HG02870 (cell line): Measurements from ENCODE around the gene LIN37.
A peak's percentile ranks its signal among the peaks of the same experiment; 100 is the strongest.
"Not testable (repeated sequence)": the region's sequence is repeated elsewhere in the genome, so short reads cannot be mapped to it uniquely, and the experiment has no call there.

ENCODE experiments used
- ATAC-seq: cut with Tn5 transposase; IDR thresholded peaks from one replicate; pipeline ENCODE4 v1.9.1; 2021; ENCODE audit warnings: mild to moderate bottlenecking, moderate library complexity; ENCODE audit not compliant: unreplicated experiment

Gene LIN37

DNA sequence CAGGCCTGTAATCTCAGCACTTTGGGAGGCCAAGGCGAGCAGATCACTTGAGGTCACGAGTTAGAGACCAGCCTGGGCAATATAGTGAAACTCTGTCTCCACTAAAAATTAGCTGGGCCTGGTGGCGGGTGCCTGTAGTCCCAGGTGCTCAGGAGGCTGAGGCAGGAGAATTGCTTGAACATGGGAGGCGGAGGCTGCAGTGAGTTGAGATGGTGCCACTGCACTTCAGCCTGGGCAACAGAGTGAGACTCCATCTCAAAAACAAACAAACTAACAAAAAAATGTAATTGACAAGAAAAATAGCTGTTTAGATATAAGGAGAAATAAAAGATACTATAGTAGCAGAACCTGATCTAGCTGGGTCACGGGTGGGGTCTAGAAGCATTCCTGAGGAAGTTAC, 24.0 kb downstream of the LIN37 start:
- ATAC-seq: not testable (repeated sequence)

DNA sequence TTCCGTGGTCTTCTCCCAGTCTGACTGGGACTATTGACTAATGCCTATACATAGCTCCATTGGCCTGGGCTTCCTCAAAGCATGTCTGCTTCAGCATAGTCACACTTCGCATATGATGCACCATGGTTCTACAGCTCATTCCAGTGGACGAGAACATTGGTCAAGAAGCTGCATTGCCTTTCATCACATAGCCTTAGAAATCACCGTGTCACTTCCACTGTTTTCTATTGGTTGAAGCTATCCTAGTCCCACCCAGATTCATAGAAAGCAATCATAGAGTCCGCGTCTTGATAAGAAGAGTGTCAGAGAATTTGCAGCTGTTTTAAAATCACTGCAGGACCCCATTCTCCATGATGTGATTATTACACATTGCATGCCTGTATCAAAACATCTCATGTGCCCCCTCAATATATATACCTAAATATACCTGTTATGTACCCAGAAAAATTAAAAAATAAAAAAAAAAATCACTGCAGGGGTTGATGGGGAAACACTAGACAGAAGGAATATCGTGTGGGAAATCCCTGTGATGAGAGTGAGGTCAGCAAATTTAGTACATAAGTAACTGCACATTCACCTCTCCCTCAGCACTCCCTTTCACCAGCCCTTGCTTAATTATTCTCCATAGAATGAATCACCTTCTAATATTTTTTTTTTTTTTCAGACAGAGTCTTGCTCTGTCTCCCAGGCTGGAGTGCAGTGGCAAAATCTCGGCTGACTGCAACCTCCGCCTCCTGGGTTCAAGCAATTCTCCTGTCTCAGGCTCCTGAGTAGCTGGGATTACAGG, 24.8 kb downstream of the LIN37 start:
- ATAC-seq: no peak

DNA sequence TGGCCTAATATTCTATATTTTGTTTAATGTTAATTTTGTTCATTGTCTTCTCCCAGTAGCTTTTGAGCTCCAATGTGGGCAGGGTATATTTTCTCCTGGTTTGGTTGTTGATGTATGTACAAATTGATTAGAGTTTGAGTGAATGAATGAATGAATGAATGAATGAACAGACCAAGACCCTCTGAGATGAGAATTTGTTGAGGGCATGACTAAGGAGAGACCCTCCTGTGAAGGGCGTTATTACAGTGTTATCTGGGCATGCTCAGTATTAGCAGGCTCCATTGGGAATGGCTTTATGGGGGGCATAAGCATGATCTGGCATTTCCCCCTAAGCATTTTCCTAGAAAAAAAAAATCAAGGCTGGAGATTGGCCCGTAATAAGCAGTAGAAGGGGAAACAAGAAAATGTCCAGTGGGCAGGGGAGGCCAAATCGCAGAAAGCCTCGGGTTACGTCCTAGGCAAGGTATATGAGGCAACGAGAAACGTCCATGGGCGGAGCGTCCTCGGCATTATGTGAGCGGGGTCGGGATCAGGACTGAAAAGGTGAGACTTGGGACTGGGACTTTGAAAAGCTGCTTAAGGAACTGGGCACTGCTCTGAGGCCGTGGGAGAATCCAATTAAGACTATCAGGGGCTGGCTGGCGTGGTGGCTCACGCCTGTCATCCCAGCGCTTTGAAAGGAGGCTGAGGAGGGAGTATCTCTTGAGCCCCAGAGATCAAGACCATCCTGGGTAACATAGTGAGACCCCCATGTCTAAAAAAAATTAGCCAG, 26.1 kb downstream of the LIN37 start:
- no peak for ATAC-seq

DNA sequence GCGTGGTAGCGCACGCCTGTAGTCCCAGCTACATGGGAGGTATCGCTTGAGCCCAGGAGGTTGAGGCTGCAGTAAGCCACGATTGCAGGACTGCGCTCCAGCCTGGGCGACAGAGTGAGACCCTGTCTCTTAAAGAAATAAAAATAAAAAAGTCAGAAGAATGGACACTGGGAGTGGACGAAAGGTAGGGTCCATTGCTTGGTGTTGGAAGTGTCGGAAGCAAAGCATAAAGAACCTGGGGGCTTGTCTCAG, 26.6 kb downstream of the LIN37 start:
- no peak for ATAC-seq

DNA sequence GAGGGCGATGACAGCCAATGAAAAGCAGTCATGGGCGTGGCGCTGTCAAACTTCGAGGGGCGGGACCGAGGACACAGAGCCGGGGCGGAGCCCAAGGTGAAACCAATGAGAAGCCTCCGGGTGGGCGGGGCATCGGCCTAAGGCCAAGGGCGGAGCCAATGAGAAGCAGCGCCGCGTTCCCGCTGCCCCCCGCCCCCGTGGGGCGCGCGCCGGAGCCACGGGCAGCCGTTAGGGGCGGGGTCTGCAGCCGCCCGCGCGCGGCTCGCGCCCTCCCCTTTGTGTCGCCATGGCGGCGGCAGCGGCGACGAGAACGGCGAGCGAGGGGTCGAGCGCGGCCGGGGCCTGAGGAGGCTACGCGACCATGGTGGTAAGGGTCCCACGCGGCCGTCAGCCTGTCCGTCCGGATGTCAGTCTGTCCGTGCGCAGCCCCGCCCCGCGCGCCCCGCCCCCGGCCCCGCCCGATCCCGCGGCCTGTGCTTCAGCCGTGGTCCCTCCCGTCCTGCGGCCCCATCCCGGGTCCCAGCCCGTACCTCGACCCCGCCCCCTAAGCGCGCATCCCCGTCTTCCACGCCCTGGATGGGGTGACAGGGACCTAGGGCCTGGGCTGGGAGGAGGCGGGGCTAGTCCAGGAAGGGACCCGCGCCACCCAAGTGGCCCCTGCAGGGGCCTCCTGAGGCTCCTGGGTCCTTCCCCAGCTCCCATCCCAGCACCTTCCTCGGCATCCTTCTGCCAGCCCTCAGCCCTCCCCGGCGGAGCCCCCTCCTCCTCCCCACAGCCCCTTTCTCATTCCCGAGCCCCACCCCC, 27.1 kb downstream of the LIN37 start, which contains the start of gene ARHGAP33:
Gene ARHGAP33 (plus strand): TSS at position 267 of the 804 bp plus-strand sequence. CDS start 95 bp downstream, at position 362.
- ATAC-seq: peak; percentile 93

DNA sequence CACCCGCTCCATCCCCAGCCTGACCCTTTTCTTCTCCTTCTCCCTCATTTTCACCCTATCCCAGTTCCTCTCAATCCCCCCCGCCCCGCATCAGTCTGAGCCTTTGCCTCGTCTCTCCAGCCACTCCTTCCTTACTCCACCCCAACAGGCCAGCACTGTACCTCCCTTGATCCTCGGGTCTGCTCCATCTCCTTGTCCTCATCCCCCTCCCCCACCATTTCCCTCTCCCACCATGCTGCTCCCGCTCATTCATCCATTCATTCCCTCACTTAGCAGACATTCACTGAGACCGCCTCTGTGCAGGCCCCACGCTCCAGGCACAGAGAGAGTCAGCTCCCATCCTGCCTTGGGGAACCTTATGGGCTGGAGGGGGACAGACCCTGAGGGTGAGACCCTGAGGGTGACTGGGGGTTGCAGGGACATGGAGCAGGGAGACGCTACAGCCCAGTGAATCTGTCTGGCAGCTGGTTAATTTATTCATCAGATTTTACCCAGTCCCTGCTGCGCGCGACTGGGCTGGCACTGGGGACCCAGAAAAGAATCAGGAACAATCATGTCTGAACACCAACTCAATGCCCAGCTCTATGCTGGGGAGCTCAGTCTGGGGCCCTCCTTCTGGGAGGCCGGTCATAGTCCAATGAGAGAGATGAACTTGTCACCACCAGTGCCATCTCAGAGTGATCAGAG, 27.9 kb downstream of the LIN37 start:
- no peak for ATAC-seq

DNA sequence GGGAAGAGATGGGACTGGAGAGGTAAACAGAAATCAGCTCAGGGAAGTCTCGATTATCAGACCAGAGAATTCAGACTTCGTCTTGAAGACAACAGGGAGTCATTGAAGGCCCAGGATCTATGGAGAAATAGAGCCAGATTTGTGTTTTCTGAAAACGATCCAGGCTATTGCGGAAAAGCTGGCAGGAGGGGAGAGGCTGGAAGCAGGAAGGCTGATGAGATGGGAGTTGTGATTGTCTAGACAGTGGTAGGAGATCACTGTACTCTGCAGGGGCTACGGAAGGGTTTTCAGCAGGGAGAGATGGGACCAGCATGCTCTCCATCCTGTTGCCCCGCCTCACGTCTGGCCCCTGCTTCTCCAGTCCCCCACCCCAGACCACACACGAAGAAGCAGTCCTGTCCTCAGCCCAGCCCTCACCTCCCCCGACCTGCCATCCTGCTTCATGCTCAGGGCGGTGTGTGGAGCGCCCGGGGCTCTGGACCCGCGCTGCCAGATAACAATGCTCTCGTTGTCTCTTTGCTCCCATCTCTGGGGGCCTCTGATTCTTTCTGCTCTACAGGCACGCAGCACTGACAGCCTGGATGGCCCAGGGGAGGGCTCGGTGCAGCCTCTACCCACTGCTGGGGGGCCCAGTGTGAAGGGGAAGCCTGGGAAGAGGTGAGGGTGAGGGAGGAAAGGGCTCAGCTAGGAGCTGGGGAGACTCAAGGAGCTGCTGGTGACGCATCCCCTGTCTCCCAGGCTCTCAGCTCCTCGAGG, 28.9 kb downstream of the LIN37 start:
- no peak for ATAC-seq

DNA sequence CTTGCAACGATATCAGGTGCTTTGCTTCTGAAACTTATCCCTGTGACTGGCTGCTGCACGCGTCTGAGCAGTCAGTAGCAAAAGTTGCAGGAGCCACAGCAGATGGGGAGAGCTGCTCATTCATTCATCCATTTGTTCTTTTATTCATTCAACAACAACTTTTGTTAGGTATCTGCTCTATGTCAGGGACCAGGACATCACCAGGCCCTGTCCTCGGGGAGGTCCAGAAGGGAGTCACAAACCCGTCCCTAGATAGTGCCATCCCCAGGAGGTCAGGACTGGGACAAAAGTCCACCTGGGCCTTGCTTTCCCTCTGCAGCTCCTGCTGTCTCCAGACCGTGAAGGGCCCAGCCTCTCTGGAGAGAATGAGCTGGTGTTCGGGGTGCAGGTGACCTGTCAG, 29.6 kb downstream of the LIN37 start:
- no peak for ATAC-seq

DNA sequence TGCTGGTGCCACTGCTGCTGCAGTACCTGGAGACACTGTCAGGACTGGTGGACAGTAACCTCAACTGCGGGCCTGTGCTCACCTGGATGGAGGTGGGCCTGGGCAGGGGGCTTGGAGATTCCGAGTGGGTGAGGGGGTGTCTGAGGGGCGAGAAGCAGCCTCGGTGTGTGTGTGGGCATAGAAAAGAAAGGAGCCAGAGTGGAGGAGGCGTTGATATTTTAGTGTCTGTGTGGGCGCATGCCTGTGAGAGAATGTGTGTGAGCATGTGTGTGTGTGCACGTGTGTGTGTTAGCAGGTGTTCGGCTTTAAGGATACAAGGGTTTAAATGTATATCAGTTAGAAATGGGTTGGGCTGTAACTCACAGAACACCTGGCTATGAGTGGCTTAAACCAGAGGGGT, 30.7 kb downstream of the LIN37 start:
- ATAC-seq: no peak

DNA sequence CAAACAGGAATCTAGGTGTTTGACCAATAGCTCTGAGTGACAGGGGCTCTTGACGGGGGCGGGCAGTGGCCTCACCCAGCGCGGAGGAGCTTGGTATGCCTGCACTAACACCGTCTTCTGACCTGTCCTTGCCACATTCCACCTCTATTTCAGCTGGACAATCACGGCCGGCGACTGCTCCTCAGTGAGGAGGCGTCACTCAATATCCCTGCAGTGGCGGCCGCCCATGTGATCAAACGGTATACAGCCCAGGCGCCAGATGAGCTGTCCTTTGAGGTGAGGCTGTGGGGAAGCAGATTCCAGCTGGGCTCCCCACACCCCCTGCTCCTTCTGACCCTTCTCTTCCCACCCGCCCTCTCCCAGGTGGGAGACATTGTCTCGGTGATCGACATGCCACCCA, 31.7 kb downstream of the LIN37 start:
- no peak for ATAC-seq

DNA sequence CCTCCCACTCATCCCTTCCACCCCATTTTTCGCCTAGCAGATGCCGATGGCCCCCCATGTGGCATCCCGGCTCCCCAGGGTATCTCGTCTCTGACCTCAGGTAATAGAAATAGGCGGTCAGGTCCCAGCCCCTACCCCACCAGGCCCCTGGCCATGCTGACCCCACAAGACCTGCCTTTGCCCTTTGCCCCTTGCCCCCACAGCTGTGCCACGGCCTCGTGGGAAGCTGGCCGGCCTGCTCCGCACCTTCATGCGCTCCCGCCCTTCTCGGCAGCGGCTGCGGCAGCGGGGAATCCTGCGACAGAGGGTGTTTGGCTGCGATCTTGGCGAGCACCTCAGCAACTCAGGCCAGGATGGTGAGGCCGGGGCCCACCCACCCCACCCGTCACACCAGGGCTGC, 32.3 kb downstream of the LIN37 start:
- ATAC-seq: no peak

DNA sequence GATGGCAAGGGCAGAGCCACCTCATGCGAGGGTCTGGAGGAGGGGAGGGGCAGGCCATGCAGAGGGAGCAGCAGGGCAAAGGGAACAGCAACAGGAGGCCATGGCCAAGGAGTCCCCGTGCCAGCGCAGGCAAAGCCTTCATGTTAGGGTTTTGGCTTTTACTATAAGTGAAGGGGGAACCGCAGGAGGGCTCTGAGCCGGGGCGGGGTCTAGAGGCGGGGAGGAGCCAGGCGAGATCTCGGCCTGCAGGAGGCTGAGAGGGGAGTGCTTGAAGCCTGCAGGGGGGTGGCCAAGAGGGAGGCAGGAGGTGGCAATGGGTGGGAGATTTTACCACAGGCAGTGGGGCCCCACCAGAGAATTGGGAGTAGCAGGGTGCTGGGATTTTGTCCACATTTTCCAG, 33.3 kb downstream of the LIN37 start:
- ATAC-seq: no peak

DNA sequence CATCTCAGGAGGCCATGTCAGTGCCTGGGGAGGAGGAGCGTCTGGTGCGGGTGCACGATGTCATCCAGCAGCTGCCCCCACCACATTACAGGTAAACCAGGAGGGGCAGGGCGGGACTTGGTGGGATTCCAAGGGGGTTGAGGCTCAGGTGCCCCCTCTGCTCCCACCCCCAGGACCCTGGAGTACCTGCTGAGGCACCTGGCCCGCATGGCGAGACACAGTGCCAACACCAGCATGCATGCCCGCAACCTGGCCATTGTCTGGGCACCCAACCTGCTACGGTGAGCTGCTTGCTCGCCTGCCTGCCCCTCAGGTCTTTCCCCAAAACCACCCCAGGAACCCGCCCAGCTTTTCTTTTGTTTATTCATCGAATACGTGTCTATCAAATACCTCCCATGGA, 34.2 kb downstream of the LIN37 start:
- no peak for ATAC-seq

DNA sequence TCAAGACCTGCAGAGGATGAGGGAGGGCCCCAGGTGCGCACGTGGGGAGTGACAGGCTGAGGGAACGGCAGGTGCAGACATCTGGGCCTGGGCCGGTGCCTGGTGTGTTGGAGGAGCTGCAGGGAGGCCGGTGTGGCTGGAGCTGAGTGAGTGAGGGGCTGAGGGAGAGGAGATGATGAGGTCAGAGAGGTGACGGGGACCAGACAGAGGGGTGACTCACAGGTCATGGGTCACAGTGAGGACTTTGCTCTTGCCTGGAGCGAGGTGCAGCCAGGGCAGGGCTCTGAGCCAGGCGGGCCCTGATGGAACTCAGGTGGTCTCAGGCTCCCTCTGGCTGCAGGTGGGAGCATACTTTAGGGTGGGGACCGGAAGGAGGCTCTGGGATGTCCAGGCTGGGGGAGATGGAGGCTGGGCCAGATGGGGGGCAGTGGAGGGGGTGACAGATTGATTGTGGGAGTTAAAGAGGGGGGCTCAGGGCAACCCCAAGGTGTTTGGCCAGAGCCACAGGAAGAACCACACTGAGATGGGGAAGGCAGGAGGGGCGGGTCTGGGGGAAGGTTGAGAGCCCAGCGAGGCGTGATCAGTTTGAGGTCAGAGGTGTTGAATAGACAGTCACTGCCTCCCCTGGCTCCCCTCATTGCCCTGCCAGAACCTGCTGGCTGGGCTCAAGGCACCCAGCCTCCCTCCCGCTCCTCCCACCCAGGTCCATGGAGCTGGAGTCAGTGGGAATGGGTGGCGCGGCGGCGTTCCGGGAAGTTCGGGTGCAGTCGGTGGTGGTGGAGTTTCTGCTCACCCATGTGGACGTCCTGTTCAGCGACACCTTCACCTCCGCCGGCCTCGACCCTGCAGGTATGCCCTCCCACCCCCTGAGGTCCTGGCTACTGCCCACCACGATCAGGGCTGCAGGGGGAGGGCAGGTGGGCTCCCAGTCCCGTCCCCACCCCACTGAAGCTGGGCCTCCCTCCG, 35.4 kb downstream of the LIN37 start:
- no peak for ATAC-seq

DNA sequence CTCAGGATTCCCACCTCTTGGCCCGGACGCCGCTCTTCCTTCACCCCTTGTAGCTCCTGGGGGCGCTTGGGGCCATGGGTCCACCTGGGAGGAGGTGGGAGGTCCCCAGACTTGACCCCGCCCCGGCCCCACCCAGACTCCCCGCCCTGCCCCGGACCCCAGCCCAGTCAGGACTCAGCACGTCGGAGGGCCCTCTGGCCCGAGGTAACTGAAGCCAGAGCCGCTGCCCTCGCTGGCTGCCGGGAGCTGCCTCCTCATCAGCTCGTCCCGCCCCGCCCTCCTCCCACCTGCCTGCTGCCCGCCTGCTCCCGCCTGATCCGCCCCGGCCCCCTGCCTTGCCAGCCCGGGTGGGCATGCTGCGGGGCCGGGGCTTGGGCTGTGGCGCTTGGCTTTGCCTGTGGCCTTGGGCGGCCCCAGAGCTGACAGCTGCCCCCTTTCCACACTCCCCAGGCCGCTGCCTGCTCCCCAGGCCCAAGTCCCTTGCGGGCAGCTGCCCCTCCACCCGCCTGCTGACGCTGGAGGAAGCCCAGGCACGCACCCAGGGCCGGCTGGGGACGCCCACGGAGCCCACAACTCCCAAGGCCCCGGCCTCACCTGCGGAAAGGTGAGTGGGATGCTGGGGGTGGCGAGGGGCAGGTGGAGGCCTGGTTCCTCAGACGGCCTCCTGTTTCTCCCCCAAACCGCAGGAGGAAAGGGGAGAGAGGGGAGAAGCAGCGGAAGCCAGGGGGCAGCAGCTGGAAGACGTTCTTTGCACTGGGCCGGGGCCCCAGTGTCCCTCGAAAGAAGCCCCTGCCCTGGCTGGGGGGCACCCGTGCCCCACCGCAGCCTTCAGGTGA, 36.3 kb downstream of the LIN37 start:
- no peak for ATAC-seq

DNA sequence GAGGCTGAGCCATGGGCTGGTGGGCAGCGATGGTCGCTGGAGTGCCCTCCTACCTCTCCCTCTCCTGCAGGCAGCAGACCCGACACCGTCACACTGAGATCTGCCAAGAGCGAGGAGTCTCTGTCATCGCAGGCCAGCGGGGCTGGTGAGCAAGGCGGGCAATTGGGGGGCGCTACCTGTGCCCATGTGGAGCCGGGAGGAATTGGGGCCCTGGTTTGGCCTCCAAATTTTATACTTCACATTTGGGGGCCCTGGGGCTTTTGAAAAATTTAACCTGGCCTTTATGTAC, 36.9 kb downstream of the LIN37 start:
- ATAC-seq: no peak

DNA sequence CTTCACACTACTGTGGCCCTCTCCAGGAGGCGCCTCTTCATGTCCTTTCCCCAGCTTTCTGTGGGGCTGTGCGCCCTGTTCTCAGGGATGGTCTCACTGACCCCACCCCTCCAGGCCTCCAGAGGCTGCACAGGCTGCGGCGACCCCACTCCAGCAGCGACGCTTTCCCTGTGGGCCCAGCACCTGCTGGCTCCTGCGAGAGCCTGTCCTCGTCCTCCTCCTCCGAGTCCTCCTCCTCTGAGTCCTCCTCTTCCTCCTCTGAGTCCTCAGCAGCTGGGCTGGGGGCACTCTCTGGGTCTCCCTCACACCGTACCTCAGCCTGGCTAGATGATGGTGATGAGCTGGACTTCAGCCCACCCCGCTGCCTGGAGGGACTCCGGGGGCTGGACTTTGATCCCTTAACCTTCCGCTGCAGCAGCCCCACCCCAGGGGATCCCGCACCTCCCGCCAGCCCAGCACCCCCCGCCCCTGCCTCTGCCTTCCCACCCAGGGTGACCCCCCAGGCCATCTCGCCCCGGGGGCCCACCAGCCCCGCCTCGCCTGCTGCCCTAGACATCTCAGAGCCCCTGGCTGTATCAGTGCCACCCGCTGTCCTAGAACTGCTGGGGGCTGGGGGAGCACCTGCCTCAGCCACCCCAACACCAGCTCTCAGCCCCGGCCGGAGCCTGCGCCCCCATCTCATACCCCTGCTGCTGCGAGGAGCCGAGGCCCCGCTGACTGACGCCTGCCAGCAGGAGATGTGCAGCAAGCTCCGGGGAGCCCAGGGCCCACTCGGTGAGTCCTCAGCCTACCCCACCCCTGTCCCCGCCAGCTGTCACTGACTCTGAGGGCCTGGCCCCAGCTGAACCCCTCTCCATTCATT, 38.2 kb downstream of the LIN37 start:
- ATAC-seq: no peak
